Activated T-cell treated with anti-CD3 and anti-CD28 coated beads for 24 hours (primary cell): ENCODE results near the gene DIAPH2.

Experiments
- DNase-seq: peaks from one replicate; pipeline ENCODE4 v3.0.0-alpha.2; 2020; ENCODE audit warnings: low read depth

DIAPH2 gene

GRCh38 chrX:97309487-97310116 is 625.0 kb downstream of the DIAPH2 start:
- DNase-seq: no peak

GRCh38 chrX:97310373-97310772 is 625.7 kb downstream of the DIAPH2 start:
- DNase-seq: no peak

GRCh38 chrX:97311066-97311778 is 626.6 kb downstream of the DIAPH2 start:
- no peak for DNase-seq

GRCh38 chrX:97314345-97314744 is 629.7 kb downstream of the DIAPH2 start:
- DNase-seq: no peak

DNA sequence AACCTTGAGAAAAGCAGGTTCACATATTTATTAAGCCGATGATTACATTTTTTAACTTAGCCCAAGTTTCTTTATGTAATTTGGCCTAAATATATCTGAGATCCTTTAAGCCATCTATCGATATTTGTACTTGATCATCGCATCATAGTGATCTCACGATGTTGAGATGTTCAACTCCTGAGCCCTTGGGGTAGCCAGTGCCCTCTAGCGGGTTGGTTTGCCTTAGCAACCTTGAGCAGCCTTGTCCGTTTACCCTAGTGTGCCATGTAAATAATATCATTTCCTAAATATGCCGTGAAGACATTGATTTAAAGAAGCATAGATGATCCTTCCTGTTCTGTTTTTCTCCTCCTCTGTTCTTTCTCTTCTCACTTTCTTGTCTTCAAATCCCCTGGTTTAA is 631.3 kb downstream of the DIAPH2 start:
- DNase-seq: no peak

DNA sequence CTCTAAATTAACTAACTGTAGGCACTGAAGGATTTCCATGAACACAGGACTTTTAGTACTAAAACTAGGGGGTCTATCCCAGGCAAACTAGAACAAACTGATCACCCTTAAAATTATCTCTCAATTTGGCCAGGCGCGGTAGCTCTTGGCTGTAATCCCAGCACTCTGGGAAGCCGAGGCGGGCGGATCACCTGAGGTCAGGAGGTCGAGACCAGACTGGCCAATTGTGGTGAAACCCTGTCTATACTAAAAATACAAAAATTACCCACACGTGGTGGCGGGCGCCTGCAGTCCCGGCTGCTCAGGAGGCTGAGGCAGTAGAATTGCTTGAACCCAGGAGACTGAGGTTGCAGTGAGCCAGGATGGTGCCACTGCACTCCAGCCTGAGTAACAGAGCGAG is 635.7 kb downstream of the DIAPH2 start:
- DNase-seq: no peak

- no peak for DNase-seq
Measured at GRCh38 chrX:97322401-97322800, 637.8 kb downstream of the DIAPH2 start.

DNA sequence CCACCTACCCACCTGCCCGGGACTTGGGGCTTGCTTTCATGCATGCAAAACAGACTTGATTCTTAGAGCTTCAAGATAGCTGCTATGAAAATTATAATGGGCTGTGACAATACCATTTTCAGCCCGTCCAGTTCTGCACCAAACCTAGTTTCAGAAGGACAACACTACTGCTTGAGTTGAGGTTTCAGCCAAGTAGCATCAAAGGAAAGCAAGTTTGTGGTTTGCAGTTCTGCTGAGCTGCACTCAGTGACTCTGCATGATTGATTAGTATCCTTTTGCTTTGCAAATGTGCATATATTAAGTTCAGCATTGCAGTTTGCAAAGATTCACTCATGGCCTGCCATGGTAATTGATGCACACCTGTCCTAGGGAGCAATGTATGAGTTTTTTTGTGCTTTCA is 641.8 kb downstream of the DIAPH2 start:
- DNase-seq: no peak

DNA sequence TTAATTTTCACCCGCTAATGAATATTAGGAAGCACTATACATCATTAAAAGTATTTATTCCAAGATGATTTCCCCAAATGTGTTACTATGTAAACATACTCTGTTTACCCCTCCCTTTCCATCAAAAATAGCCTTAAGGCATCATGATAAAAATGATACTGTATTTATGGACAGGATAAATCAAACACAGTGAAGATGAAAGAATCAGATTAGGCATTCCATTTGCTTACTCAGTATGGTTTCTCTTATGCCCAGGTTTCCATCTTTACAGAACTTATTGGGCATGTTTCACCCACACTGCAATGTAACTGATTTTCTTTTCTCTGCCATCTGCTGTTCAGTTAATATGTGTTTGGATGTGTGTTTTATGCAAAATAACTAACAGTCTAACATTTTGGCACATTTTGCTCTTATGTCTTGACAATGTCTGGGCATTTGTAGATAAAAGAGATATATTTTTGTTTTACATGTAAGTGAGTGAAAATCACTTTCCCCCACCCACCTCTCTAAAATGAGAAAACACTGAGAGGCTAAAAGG is 644.3 kb downstream of the DIAPH2 start:
- no peak for DNase-seq

DNA sequence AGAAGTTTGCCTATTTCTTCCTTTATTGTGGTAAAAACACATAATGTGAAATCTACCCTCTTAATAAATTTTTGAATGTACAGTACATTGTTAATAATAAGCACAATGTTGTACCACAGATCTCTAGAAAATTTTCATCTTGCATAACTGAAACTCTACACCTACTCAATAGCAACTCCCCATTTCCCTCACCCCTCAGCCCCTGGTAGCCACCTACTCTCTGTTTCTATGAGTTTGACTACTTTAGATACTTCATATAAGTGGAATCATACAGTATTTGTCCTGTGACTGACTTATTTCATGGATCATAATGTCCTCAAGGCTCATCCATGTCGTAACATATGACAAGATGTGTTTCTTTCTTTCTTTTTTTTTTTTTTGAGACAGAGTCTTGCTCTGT is 645.5 kb downstream of the DIAPH2 start:
- no peak for DNase-seq

GRCh38 chrX:97332963-97333362 is 648.3 kb downstream of the DIAPH2 start:
- no peak for DNase-seq

DNA sequence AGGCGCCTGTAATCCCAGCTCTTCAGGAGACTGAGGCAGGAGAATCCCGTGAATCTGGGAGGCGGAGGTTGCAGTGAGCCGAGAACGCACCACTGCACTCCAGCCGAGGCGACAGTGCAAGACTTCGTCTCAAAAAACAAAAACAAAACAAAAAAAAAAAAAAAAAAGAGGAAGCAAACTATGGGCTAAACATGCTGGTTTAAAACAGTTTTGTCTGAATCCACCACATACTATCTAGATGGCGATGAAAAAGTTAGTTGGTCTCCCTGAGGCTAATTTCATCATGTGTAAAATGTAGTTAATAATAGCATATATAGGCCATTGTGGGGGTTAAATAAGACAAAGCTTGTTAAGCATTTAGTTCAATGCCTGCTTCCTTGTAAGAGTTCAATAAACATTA is 650.2 kb downstream of the DIAPH2 start:
- no peak for DNase-seq

GRCh38 chrX:97344724-97345123 is 660.1 kb downstream of the DIAPH2 start:
- no peak for DNase-seq

GRCh38 chrX:97358941-97359340 is 674.3 kb downstream of the DIAPH2 start:
- DNase-seq: no peak

- DNase-seq: no peak
Measured at GRCh38 chrX:97363843-97364242, 679.2 kb downstream of the DIAPH2 start.

DNA sequence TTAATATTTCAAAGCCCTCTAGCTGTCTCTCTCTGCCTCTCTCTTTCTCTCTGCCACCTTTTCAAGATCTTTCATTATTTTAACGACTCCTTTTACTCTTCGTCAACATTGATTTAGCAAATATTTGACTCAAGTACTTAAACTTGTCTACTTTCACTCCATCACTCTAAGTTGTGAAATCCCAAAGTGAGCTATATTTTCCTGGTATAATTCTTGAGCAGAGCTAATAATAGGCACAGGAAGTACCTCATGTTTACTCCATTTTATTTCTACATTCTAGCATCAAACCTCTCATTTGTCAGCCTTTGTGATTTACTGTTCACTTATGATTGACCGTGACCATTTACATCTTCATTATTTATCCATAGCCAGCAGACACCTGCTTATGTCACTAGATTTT is 681.6 kb downstream of the DIAPH2 start:
- DNase-seq: no peak

GRCh38 chrX:97367125-97367524 is 682.5 kb downstream of the DIAPH2 start:
- DNase-seq: no peak

DNA sequence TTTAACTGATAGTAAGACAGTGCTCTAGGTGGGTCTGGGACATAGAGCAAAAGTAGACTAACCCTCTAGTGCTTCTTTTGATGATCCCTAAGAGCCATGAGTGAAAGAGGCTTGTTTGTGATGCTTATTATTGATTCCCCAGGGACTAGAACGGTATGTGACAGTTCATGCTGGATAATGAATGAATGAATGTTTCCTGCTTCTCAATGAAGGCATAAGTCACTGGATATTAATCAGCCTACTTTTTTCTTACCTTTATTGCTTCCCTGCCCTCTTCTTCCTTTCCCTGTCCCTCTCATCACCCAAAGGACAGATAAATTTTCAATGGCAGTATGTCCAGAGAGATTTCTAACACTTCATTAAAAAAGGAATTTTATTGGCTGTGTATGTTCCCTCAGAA is 685.3 kb downstream of the DIAPH2 start:
- no peak for DNase-seq

GRCh38 chrX:97372001-97372766 is 687.5 kb downstream of the DIAPH2 start:
- DNase-seq: no peak

GRCh38 chrX:97374266-97374665 is 689.6 kb downstream of the DIAPH2 start:
- DNase-seq: no peak

DNA sequence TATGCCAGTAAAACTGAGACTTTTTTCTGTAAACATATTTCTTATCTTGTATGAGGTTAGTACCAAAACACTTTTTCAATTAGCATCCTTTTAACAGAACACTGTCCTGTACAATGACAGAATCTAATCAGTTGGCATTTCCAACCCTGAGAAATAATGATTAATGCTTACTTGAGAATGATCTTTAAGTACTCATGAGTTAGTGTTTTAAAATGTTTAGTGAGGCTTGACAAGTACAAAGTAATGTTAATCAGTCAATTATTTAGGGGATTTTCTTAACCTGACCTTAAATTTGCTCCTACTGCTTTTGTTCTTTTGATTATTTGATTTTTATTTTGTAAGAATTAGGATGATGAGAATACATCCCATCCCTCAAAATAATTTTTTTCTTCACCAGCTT is 695.6 kb downstream of the DIAPH2 start:
- DNase-seq: no peak

- no peak for DNase-seq
Measured at GRCh38 chrX:97384685-97385084, 700.0 kb downstream of the DIAPH2 start.

GRCh38 chrX:97387004-97387403 is 702.4 kb downstream of the DIAPH2 start:
- DNase-seq: no peak
